Measurements from ENCODE around the gene WDR72. TPM values are rescaled to one million over a fixed set of nuclear protein-coding genes. Genes with fewer than 3 reads are reported as not detected.

Gene WDR72
- total and polyA plus RNA-seq, 2 of the 4 experiments (the other 2 are of a cell fraction) = not detected

DNA sequence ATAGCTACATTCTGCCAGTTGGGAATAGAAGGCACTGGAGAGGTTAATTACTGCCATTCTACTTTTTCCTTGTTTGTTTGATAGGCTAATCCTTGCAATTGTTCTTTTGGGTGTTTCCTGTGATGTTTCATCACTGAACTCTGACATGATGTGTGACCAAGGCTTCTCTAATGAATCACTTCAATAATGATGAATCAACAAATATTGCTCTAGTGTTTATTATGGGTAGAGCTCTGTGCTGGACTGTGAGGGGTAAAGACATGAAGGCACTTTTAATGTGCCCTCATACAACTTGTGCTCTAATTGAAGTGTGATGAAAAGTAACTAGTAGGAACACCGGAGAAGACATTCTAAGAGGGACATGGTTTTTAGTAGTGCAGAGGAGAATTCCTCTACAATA lies 233.6 kb downstream of the WDR72 start:
- H2AFZ ChIP-seq (replicated peaks; ENCODE audit: low read length, poor library complexity) = no peak overlapping the region
- ATAC-seq (ENCODE audit: low read depth) (no peak), DNase-seq (no peak)
- ChIA-PET CTCF (no interaction called here), POLR2A (ENCODE audit: unreplicated experiment) (no interaction called here)
- H3K9me1 ChIP-seq (ENCODE audit: insufficient read depth, low read length) = no peaks in the 10 kb centered on the region
- H3K4me1 ChIP-seq (ENCODE audit: control insufficient read depth, insufficient read depth, low read length) = no peaks in the 10 kb centered on the region
- H3K27me3 ChIP-seq (ENCODE audit: control insufficient read depth, insufficient read depth, low read length) = no peaks in the 10 kb centered on the region
- no peaks in the 10 kb centered on the region for H3K36me3 ChIP-seq (ENCODE audit: control insufficient read depth, insufficient read depth, low read length)
- no peak overlapping the region for H3K4ac ChIP-seq (ENCODE audit: low read depth, low read length)
- no peak overlapping the region for H2AK9ac ChIP-seq (replicated peaks; ENCODE audit: low read depth, low read length, poor library complexity)
- H2BK15ac ChIP-seq (ENCODE audit: low read depth, low read length) = no peak overlapping the region
- H4K8ac ChIP-seq (ENCODE audit: low read depth in 2 of 2, low read length in 2 of 2) = no peak overlapping the region
- H3K9me3 ChIP-seq (ENCODE audit: control insufficient read depth, insufficient read depth, low read length) = peaks cover 8% of the 10 kb centered on the region; the same call in 1 of the 2 replicates
- no peak overlapping the region for H3K27ac ChIP-seq (ENCODE audit: insufficient read depth, low read length)
- no TSS peak for BruUV-seq (replicated peaks)
- dilution Hi-C loops (cut with HindIII; ENCODE audit: low sequenced_read_pairs, unreplicated experiment) (no loop called here), in situ Hi-C loops (cut with MboI; ENCODE audit: low sequenced_read_pairs) (no loop called here), intact Hi-C loops (cut with micrococcal nuclease) (no loop called here)
- H3K4me3 ChIP-seq (ENCODE audit: insufficient read depth, low read depth, low read length) = no peak overlapping the region
- no peak overlapping the region for H3K9ac ChIP-seq (ENCODE audit: low read depth, low read length)
- no peak overlapping the region for H2BK5ac ChIP-seq (ENCODE audit: low read depth, low read length, poor library complexity, severe bottlenecking)
- TF ChIP-seq RAD21 (IDR thresholded peaks at IDR 0.05; ENCODE audit: low read length) = no peak
- TF ChIP-seq MAFK (IDR thresholded peaks at IDR 0.05; ENCODE audit: low read depth, low read length) = 0 out of 2 replicates have a peak, but pooled peaks have one; percentile 21
- H3K23ac ChIP-seq (ENCODE audit: low read depth, low read length) = no peak overlapping the region
- H3K14ac ChIP-seq (replicated peaks; ENCODE audit: low read depth, low read length) = no peak overlapping the region
- H2AK5ac ChIP-seq (ENCODE audit: low read depth, low read length) = no peak overlapping the region
- no peak overlapping the region for H2BK120ac ChIP-seq (ENCODE audit: low read depth, low read length)
- no peaks in the 10 kb centered on the region for H3K79me1 ChIP-seq (ENCODE audit: low read depth in 1 of 2, low read length in 2 of 2)
- no peaks in the 10 kb centered on the region for H4K20me1 ChIP-seq (ENCODE audit: insufficient read depth, low read length)
- H3K18ac ChIP-seq (ENCODE audit: low read depth, low read length) = no peak overlapping the region
- no peak overlapping the region for H4K91ac ChIP-seq (ENCODE audit: insufficient read depth, low read depth, low read length)
- H3K56ac ChIP-seq (ENCODE audit: extremely low read depth, insufficient read depth, low read length) = no peak overlapping the region
- H2BK20ac ChIP-seq (ENCODE audit: low read depth, low read length) = no peak overlapping the region
- no CpG with 5 or more reads among the region's 1 CpG for WGBS, 2 experiments (ENCODE audit: extremely low coverage in 2 of 2, insufficient read length in 1 of 2)
- no peak overlapping the region for H3K4me2 ChIP-seq (ENCODE audit: low read depth, low read length)
- H4K5ac ChIP-seq (ENCODE audit: low read depth, low read length) = no peak overlapping the region

All from IMR-90 (cell line).